Right lobe of liver (tissue), 6 donors: ENCODE results near the gene FOXA1. TPM values are rescaled to one million over a fixed set of nuclear protein-coding genes. Genes with fewer than 3 reads are reported as not detected.

Experiments used
- ATAC-seq, 4 donors: fragments of 200-7000 bp; cut with Tn5 transposase; one replicate each; pipeline ENCODE4 v1.9.1; 2020; ENCODE audit warnings: mild to moderate bottlenecking in 4 of 4, moderate library complexity in 4 of 4
- DNase-seq, 3 donors: peaks; one replicate each; pipeline ENCODE4 v3.0.0-alpha.2; 2020
- H3K27ac ChIP-seq, 3 donors: fragments of 200-600 bp; one replicate each; pipeline ENCODE4 v1.8.0; 2022
- H3K27me3 ChIP-seq, 2 donors: fragments of 200-600 bp; one replicate each; pipeline ENCODE4 v1.8.0; 2022
- H3K36me3 ChIP-seq, 4 donors: fragments of 200-600 bp; sonication (generic) in 1 of 4; one replicate each; pipeline versions ENCODE4 v1.5.1 to v1.8.0; 2017 to 2022; ENCODE audit warnings: control low read depth in 1 of 4
- H3K4me1 ChIP-seq, 4 donors: fragments of 200-600 bp; sonication (generic) in 1 of 4; one replicate each; pipeline versions ENCODE4 v1.5.1 to v1.8.0; 2017 to 2022; ENCODE audit warnings: control low read depth in 1 of 4
- H3K4me3 ChIP-seq, 3 donors: fragments of 200-600 bp; one replicate each; pipeline ENCODE4 v1.8.0; 2022
- H3K9me3 ChIP-seq, 4 donors: fragments of 200-600 bp; sonication (generic) in 1 of 4; one replicate each; pipeline versions ENCODE4 v1.5.1 to v1.8.0; 2017 to 2022; ENCODE audit warnings: control low read depth in 1 of 4
- POLR2A ChIP-seq: fragments of 450-650 bp; IDR thresholded peaks from one replicate; pipeline ENCODE4 v1.6.1; 2017; ENCODE audit warnings: antibody characterized with exemption, mild to moderate bottlenecking
- WGBS: methylation state at CpG from one replicate; pipeline ENCODE4 v1.1.6; 2018; ENCODE audit warnings: low coverage, low lambda C conversion rate; ENCODE audit not compliant: insufficient coverage; ENCODE audit errors: missing lambda C conversion rate; 5-methylcytosine and 5-hydroxymethylcytosine counted together
- intact Hi-C, 2 donors: fragments of 100-400 bp; cut with DNase I; formaldehyde crosslinking; loops; one replicate each; pipeline versions ENCODE4 v1.11.2 to v1.14.1; 2022
- total RNA-seq, 6 experiments: library from RNA; depleted of rRNA in 2 of 6; stranded (reverse); fragments of >200 nt in 2 of 6; fragmentation: NEBNext Ultra II Directional in 3 of 6; extraction: Animal tissue kit (Norgen Biotek cat#: 25700) in 3 of 6; gene quantifications; one replicate each; pipeline versions ENCODE4 v1.1.0 to v1.2.4, GENCODE V29; 2016 to 2023
- TF ChIP-seq, protein P1 (sequence below), 4 donors: fragments of 200-600 bp in 3 of 4; fragments of 450-650 bp in 1 of 4; IDR thresholded peaks; one replicate each; pipeline versions ENCODE4 v1.5.1 to v1.8.0; 2016 to 2022; ENCODE audit warnings: antibody characterized with exemption in 4 of 4, mild to moderate bottlenecking in 2 of 4
- donor health status: DM: no; HTN: yes; CAD: no.
- donor health status: DM: no; HTN: no; CAD: no.
- donor health status: DM: no; HTN: no; CAD: no.
- donor health status: DM: no; HTN: yes; CAD: no.
- donor health status: DM: no; HTN: yes; CAD: no.

The FOXA1 gene
- total RNA-seq, 6 experiments from 2014 or later: 29.8 to 35.5 (median 32.5) TPM

- Histone ChIP-seq H3K27me3 (no peaks in the 10 kb centered on the region), H3K4me3 (peak overlapping the region; percentile 59 to 85 (median 65)), H3K27ac (peak overlapping the region; percentile 88 to 97 (median 93)), H3K36me3 (no peaks in the 10 kb centered on the region), H3K4me1 (no peaks in the 10 kb centered on the region), H3K9me3 (no peaks in the 10 kb centered on the region)
- TF ChIP-seq, protein P1, sequence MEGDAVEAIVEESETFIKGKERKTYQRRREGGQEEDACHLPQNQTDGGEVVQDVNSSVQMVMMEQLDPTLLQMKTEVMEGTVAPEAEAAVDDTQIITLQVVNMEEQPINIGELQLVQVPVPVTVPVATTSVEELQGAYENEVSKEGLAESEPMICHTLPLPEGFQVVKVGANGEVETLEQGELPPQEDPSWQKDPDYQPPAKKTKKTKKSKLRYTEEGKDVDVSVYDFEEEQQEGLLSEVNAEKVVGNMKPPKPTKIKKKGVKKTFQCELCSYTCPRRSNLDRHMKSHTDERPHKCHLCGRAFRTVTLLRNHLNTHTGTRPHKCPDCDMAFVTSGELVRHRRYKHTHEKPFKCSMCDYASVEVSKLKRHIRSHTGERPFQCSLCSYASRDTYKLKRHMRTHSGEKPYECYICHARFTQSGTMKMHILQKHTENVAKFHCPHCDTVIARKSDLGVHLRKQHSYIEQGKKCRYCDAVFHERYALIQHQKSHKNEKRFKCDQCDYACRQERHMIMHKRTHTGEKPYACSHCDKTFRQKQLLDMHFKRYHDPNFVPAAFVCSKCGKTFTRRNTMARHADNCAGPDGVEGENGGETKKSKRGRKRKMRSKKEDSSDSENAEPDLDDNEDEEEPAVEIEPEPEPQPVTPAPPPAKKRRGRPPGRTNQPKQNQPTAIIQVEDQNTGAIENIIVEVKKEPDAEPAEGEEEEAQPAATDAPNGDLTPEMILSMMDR (IDR thresholded peaks at IDR 0.05): peak; percentile 68 to 91 (median 81)
- TF ChIP-seq POLR2A: no peak
- 0% methylated on average over 16 of the region's 56 CpGs for WGBS
- ATAC-seq: peak; percentile 19 to 35 (median 23)
- peak; percentile 67 to 86 (median 76) for DNase-seq
- intact Hi-C loops: loop anchor here in 1 of 2 donors (5.0 kb wide), 1 partner anchor 347 kb away; no protein-coding TSS in a partner anchor
Observed at GRCh38 chr14:37594238-37594970, 645 bp downstream of the FOXA1 start.

- 5% methylated on average over 14 of the region's 14 CpGs for WGBS
- H3K4me3 ChIP-seq: peak overlapping the region; percentile 59 to 85 (median 65)
- no peaks in the 10 kb centered on the region for H3K4me1 ChIP-seq
- TF ChIP-seq, protein P1 (IDR thresholded peaks at IDR 0.05): no peak
- TF ChIP-seq POLR2A: no peak
- no peaks in the 10 kb centered on the region for H3K27me3 ChIP-seq
- no peak for ATAC-seq
- DNase-seq: no peak
- H3K27ac ChIP-seq: peak overlapping the region; percentile 88 to 97 (median 93)
- intact Hi-C loops: loop anchor here in 1 of 2 donors (5.0 kb wide), 1 partner anchor 346 kb away; no protein-coding TSS in a partner anchor
- no peaks in the 10 kb centered on the region for H3K36me3 ChIP-seq
- no peaks in the 10 kb centered on the region for H3K9me3 ChIP-seq
Observed at GRCh38 chr14:37593511-37594237, 1.4 kb downstream of the FOXA1 start.

- TF ChIP-seq POLR2A: no peak
- TF ChIP-seq, protein P1 (IDR thresholded peaks at IDR 0.05): no peak
- peak in 2 of 4 donors; percentile 1 for ATAC-seq
- Histone ChIP-seq H3K36me3 (no peaks in the 10 kb centered on the region), H3K4me1 (no peaks in the 10 kb centered on the region), H3K4me3 (peak overlapping the region; percentile 59 to 85 (median 65)), H3K27ac (peak overlapping the region; percentile 88 to 97 (median 93)), H3K27me3 (no peaks in the 10 kb centered on the region), H3K9me3 (no peaks in the 10 kb centered on the region)
- peak in 2 of 3 donors; percentile 45 to 63 for DNase-seq
- 1% methylated on average over 14 of the region's 42 CpGs for WGBS
- intact Hi-C loops: loop anchor here in 1 of 2 donors (5.0 kb wide), 1 partner anchor 345 kb away; no protein-coding TSS in a partner anchor
Observed at GRCh38 chr14:37592482-37593408, 2.3 kb downstream of the FOXA1 start.

GRCh38 chr14:37591941-37592481 is 3.0 kb downstream of the FOXA1 start:
- H3K4me1 ChIP-seq: peaks cover 0 to 2% (median 0%) of the 10 kb centered on the region in 4 donors
- peak overlapping the region; percentile 59 to 85 (median 65) for H3K4me3 ChIP-seq
- intact Hi-C loops: loop anchor here in 1 of 2 donors (5.0 kb wide), 1 partner anchor 345 kb away; no protein-coding TSS in a partner anchor
- no peaks in the 10 kb centered on the region for H3K27me3 ChIP-seq
- H3K36me3 ChIP-seq: no peaks in the 10 kb centered on the region
- H3K9me3 ChIP-seq: no peaks in the 10 kb centered on the region
- WGBS: under 1% methylated on average over 23 of the region's 58 CpGs
- no peak for TF ChIP-seq POLR2A
- TF ChIP-seq, protein P1 (IDR thresholded peaks at IDR 0.05): peak in 2 of 4 donors; percentile 26 to 30
- H3K27ac ChIP-seq: peak overlapping the region; percentile 88 to 97 (median 93)
- ATAC-seq: peak in 2 of 4 donors; percentile 2 to 3
- DNase-seq: peak; percentile 57 to 77 (median 74)
